Ecto neural progenitor cell (in vitro differentiated cells): ENCODE measurements around the gene PROZ.

ENCODE experiments used
- DNase-seq: peaks from one replicate; pipeline ENCODE4 v3.0.0-alpha.2; 2018; ENCODE audit warnings: low spot score

The PROZ gene

DNA sequence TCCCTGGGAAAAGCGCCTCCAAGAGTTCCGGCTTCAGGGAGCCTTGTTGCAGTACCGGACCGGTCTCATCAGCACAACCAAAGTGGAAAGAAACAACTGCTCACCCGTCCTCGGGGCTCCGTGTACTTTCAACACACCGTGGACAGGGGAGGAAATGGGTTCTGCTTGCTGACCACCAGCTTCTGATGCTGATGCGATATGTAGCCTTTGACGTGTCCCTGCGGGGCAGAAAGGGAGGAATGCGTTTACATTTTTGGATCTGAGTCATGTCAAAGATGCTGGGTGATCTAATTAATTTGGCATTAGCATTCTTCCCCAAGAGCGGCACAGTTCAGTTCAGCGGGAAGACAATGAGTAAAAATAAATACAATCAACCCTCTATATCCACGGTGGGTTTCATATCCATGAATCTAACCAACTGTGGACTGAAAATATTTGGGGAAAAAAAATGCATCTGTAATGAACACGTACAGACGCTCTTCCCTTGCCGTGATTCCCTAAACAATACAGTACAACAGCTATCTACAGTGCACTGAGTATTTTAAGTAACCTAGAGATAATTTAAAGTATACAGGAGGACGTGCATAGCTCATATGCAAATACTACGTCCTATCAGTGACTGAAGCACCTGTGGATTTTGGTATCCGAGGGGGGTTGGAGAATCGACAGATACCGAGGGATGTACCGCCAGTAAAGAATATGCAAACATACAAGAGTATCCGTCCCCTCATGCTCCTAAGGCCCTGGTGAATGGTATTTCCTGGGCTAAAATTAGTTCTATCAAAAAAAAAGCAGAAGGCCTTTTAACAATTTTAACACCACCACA, 19.8 kb downstream of the PROZ start:
- DNase-seq: no peak

DNA sequence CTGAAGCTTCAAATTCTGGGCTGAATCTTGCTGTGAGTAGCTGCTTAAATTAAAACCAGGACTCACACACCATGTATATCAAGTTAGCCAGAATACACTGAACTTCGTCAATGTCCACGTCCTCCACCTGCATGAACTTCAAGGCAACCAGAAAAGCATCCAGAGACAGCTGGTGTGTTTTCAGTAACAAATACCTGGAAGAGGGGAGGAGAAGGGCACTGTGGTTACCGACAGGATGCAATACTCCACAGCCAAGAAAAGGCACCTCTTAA, 20.4 kb downstream of the PROZ start:
- DNase-seq: no peak

DNA sequence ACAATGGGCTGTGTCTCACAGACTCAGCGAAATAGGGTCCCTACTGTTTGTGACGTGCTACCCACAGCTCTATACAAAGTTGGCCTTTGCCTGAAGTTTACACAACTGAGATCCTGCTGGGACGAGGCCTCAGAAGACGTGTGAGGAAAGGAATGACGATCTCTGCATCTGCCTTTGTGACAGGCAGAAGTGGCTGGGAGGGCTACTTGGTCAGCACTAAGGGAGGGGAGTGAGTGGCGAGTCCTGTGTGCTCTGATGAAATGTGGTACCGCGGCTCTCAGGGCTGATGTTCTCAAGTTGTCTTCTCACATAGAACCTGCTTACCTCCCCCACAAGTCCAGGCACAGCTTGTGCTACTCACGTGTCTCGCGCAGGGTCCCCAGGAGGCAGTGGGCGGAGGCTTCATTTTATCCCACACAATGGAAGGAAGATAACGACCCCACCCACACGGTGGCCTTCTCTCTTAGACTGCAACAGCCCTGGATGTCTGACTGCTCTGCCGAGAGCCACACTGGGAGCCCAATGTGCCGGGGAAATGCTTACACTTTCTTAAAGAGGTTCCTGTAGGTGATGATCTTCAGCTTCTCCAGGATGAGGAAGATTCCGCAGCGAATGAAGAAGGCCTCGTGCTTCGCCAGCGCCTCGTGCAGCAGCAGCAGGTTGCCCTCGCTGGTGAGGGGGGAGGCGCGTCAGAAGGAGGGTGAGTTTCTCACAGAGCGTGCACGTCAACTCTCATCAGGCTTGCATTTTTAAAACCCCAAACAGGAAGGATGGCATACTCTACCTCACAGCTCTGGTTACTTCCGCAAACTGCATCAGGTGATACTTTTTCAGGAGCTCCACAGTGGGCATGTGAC, 21.2 kb downstream of the PROZ start:
- DNase-seq: no peak

DNA sequence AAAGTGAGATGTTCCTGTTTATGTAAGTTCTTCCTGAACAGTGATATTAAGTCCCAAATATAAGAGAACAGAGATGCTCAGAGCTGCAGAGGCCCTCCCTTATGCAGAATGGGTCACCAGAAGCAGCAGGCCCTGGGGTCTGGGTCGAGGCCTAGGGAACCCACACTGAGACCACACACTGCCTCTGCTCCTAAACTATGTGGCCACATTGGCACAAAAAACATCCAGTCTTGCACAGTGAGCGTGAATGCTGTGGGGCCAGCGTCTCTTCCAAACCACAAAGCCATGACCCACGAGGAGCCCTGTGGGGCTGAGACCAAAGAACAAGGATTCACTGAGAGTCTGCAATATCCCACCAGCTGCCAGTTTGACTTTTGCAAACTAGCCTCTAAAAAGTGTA, 23.6 kb downstream of the PROZ start:
- DNase-seq: no peak

DNA sequence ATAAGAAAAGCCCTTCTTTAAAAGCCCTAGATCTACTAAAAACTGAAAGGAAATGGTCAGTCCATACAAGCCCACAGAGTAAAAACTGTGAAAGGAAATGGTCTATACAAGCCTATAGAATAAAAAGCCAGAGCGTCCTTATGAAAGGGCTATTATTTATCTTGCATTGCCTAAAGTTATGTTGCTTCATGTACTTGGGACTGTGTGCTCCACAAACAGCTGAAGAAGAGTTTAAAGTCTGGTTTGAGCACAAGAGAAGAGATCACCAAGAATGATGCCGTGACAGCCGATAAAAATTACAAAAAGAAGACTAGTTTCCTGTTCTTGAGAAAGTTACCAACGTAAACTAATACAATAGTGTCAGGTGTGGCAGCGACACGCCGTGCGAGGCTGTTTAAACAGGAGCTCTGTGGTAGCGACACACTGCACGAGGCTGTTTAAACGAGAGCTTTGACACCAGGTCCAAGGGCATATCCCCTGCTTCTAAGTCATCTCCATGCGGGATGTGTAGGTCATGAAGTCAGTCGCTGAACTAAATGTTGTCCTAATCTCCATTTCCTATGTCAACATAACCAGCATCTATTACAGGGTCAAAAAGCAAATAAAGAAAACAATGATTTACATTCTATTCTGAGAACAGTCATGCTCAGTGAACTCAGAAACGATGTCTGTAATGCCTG, 25.1 kb downstream of the PROZ start:
- no peak for DNase-seq

DNA sequence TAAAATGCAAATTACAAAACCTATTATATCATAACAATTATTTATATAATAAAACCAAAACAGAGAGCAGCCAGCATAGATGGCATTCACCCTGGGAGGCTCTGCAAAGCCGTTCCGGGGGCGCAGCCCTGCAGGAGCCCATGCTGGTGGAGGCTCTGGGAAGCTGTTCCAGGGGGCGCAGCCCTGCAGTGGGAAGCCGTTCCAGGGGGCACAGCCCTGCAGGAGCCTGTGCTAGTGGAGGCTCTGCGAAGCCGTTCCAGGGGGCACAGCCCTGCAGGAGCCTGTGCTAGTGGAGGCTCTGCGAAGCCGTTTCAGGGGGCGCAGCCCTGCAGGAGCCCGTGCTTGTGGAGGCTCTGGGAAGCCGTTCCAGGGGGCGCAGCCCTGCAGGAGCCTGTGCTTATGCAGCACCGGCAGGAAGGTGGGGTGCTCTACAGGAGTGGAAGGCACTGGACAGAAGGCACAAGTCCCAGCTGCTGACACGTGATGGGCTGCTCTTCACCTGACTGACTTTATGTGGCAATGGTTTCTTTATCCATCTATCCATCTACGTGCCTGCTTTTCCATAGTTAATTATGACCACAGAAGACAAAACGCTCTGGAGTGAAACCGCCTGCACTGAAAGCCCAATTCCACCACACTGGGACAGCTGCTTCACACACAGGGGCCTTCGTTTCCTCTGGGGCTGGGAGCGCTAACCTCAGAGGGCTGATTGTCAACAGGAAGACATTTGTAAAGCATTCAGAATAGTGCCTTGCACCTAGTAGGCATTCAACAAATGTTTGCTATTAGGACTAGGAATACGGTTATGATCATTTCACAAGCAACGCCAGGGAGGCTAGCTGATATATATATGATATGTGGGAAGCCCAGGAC, 26.4 kb downstream of the PROZ start:
- DNase-seq: no peak

DNA sequence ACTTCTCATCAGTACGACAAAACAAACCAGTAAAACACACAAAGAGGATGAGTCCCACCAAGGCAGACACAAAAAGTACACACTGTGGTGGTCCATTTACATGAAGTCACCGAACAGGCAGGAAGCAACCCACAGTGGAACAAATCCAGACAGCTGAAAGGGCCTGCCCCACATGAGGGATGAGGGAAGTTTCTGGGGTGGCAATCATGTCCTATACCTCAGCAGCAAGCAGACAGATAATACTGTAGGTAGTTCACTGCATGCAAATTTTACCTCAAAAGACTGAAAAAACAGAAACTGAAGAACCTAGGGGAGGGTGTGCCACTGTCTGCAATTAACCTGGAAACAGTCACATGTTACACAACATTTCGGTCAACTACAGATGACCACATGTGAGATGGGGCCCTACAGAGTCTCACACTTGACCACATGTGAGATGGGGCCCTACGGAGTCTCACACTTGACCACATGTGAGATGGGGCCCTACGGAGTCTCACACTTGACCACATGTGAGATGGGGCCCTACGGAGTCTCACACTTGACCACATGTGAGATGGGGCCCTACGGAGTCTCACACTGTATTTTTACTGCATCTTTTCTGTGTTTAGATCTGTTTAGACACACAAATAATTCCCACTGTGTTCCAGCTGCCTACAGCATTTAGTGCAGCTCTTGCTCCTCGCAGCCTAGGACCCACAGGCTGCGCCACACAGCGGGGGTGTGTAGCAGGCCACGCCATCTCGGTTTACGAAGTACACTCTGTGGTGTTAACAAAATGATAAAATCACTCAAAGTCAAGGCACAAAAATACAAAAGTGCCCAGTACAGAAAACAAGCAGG, 27.8 kb downstream of the PROZ start:
- no peak for DNase-seq

DNA sequence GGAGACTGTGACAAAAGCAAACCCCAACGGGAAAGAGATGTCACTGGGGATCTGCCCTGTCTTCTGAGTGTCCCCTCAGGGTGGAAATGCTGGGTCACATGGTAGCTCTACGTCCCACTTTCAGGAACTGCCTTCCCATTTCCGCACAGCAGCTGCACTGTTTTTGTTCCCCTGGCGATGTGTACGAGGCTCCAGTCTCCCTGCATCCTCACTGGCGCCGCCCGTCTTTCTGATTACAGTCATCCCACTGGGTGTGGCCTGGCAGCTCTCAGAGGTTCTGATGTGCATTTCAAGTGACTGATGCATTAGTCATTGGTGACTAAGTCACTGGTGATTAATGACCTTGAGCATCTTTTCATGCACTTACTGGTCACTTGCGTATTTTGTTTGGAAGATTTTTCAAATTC, 28.8 kb downstream of the PROZ start:
- no peak for DNase-seq

DNA sequence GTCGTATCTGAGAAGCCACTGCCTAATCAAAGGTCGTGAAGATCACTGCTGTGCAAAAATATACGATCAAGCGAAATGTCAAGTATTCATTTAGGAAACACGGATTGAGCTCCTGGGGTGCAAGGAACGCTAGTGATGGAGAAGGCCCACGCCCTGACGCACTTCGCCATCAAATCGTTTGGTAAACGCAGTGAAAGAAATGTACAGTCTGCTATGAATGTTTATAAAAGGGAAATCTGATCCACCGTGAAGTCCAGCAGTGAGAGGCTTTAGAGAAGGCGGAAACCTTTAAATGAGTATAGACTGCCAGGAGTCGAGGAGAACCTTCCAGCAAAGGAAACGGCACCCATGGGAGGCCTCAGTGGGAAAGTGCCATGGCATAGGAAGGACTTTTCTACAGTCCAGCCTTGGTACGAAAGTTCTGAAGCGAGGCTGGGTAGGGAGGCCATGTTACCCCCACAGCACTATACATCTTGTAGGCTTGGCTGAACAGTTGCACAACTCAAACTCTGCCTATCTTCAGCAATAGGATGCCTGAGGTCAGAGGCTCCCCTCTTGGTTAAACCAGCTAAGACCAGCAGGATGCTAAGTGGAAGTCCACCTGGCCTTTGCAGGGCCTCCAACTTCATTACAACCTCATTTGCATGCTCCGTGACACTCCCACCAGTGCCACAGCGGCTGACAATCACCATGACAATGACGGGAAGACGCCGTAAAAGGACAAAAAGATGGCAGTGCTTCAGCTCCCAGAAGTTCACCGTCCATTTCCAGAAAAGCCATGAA, 29.6 kb downstream of the PROZ start:
- DNase-seq: no peak

DNA sequence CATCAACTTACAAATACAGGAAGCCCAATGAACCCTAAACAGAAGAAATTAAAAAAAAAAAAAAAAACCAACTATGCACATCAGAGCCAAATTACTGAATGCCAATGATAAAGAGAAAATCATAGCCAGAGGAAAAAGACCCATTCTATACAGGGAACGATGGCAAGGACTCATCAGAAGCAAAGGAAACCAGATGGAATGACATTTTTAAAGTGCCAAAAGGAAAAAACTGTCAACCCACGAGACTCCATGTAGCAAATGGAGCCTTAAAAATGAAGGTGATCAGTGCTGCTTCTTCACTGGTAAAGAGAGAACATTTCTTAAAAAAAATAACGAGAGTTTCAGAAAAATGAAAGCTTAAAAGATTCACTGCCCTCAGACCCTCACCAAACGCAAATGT, 31.7 kb downstream of the PROZ start:
- no peak for DNase-seq

DNA sequence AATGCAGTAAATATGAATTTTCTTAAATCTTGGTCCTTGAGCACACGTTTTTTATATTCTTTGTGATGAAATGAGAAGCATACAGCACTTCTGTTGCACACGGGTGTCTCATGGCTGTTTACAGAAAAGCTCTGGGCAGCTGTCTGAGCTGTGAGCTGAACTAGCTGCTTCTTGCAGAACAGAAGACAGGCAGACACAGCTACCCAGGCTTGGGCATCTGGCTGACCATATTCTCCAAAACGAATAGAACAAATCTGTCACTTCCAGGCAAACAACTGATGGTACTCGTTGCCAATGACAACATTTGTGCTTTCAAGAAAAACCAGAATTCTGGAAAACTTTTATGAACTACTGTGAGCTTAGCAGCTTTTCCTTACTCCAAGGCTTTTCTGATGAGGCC, 33.8 kb downstream of the PROZ start:
- no peak for DNase-seq

DNA sequence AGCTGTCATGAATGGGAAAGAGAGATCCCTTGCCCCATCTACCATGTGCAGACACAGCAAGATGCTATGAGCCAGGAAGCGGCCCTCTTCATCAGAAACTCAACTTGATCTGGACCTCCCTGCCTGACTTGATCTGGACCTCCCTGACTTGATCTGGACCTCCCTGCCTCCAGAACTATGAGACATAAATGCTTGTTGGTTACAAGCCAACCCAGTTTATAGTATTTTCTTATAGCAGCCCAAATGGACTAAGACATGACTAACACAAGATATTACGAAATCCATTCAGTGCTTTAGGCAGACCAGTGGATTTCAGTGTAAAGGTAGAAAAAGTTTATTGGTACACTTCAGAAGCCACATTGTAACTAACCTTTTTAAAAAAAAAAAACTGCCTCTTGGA, 34.5 kb downstream of the PROZ start:
- no peak for DNase-seq

DNA sequence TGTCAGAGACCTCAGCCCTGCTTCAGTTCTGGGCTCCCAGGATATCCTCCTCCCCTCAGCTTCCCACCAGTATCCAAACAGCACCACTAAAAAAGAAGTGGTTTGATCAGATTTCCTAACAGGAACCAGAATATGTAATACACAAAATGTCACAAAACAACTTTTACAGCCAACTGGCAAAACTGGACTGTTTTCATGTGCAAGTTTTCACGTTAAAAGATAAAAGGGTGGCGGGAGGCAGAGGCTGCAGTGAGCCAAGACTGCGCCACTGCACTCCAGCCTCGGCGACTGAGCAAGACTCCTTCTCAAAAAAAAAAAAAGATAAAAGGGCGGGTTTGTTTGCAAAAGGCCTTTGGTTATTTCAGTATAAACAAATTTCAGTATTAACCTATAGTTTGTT, 36.9 kb downstream of the PROZ start:
- no peak for DNase-seq

DNA sequence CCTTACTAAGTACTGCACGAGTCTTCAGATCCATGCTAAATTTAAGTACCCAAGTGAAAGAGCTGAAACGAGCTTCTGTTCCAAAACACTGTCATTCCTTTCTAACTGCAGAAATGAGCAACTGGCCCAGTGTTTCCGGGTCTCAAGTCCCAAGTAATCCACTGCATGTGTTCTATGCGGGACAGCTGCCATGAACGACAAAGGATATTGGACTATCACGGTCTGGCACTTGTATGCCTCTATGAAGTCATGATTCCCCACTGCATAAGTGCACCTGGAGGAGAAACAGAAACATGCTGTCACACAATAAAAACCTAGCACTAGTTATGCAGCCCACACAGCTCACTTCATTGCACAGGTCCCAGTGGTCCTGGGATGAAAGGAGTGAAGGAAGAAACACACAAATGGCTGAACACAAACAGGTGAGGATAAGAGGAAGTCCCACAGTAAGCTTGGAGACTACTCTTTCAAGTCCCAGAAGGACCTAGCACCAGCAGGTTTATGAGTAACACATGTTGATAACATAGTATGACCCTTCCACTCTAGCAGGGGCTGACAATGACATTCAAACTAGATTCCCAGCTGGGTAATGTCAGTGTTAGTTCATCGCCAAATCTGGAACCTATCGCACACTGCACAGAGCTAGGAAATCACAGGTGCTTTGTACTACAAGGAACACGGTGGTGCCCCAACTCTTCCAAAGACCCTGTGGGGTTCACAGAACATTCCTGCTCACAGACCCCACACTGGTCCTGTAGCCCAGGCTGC, 38.7 kb downstream of the PROZ start:
- DNase-seq: no peak

DNA sequence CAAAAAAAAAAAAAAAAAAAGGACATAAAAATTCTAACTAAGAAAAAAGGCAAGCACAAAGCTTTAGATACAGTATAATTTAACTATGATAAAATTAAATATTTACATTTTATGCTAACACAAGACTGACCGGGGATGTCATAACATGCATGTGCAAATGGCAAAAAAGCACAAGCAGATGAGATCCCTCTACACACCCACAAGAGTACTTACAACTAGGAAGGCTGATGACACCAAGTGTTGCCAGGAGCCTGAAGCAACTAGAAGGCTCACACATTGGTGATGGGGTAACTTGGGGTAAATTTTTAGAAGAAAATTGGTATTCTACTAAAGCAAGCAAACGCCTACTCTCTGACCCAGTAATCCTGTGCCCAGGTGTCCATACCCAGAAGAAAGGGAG, 43.4 kb downstream of the PROZ start:
- DNase-seq: no peak

DNA sequence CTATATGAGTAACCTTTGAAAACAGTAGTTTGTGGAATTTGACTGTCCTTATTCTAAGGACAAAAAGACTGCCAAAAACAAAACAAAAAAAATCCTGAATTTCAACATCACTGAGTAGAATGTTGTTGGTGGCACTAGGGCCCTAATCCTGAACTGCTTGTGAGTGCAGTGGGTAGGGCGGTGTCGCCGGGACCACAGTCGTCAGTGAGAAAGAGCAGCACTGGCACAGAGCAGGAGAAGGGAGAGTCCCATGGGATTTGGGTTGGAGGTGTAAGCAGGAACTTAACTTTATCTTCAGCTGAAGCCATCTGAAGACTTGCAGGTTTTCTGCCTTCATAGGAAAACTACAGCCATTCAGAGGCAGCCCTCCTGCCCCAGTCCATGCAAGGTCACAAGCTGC, 44.5 kb downstream of the PROZ start:
- no peak for DNase-seq

DNA sequence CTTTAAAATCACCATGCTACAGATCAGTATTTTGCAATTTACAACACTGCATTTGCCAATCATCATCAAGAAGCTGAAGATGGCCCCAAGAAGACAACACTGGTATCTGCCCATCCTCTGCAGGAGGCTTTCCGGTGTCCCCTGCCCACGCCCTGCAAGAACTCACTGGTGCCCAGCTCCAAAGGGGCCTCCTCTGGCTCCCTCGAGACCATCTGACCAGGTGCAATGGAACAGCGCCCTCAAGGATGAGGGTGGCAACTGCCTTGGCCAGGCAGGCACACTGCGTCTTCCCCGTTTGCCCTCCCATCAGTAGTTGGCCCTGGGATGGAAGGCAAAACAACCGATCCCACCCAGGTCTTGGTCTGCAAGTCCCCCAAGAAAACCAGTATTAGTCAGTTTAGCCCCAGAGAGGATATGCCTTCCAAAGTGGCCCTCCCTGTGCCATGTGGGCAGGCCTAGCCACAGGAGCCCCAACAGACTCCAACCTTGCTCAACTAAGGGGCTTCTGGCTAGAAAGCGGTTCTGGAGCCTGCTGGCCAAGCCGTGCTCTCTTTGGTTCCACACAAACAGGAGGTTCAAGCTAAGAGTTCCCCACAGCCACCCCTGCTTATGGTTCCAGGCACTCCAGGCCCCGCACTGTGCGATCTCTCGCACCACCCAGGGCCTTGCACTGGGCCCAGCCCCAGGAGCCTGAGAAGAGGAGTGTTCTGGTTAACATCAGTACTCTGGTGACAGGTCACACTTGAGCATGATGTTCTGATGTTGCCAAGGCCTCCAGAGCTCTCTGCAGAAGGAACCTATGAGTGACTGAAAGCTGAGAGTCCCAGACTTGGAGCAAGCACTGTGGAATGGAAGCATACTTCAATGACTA, 45.3 kb downstream of the PROZ start:
- DNase-seq: no peak

DNA sequence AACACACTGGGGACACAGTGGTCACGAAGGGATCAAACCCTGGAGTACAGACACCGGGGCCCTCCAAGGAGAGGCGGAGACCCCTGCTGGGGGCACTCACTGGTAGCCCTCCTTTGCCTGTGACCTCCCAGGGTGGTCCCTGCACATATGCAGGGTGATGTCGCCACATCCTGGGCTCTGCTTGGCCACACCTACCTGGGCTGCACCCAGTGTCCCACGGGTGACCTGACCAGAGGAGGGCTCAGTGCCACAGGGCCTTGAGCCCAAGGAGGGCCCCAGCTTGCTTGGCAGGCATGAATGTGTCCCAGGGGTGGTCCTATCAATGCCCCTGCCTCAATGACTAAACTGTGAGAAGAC, 45.9 kb downstream of the PROZ start:
- DNase-seq: no peak

DNA sequence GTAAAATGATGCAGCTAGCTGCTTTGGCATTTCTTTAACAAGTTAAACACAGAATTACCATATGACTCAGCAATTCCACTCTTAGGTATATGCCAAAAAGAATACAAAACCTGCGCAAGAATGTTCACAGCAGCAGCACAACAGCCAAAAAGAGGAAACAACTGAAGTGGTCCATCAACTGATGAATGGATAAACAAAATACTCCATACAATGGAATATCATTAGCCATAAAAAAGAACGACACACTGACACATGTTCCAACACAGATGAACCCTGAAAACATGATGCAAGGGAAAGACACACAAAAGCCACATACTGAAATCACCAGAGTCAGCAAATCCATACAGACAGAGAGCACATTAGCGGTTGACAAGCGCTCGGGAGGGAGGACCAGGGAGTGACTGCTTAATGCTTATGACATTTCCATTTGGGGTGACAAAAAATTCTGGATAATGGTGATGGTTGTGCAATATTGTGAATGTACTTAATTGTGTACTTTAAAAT, 47.0 kb downstream of the PROZ start:
- DNase-seq: no peak
